HG03378 (cell line): ENCODE measurements around the gene MMP1.

Experiments used
- ATAC-seq: cut with Tn5 transposase; IDR thresholded peaks from one replicate; pipeline ENCODE4 v1.9.1; 2021; ENCODE audit warnings: mild to moderate bottlenecking, moderate library complexity; ENCODE audit not compliant: unreplicated experiment

MMP1 gene

DNA sequence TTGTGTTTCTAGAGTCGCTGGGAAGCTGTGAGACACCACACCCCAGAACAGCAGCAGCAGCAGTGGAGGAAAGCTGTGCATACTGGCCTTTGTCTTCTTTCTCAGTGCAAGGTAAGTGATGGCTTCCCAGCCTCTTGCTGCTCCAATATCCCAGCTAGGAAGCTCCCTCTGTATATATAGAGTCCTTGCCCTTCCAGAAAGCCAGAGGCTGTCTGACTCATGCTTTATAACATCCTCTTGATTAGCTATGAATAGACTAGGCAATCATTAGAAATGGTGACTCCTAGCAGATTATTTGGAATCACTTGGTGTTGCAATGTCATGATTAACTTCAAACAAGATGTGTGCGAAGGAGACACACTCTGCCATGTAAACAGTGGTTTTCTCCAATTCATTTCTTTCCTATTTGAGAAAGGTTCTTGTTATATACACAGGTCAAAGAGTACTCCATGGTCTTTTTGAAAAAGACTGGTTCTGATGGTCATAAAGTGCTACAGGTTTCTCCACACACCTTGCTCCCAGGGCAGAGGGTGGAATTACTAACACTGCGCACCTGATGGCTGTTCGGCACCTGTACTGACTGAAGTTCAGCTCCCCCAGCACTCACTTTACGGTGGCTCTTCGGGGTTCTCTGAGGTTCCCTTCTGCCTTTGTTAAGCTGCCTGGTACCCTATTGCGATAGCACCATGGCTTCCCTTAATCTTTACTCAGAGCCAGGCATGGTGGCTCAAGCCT is at the start of gene MMP1:
Gene MMP1, minus strand, starts transcription at position 149 of the 735 bp plus-strand sequence. Its CDS starts 68 bp downstream, at position 81.
- ATAC-seq = no peak

- no peak for ATAC-seq
These were observed 48.3 kb upstream of the MMP1 start for GRCh38 chr11:102846292-102846691.

GRCh38 chr11:102843489-102843888 is 45.5 kb upstream of the MMP1 start, which contains the start of gene MMP3:
Gene MMP3 (minus strand): TSS chr11:102843609. CDS start chr11:102843546, 63 bp downstream.
- ATAC-seq = no peak

DNA sequence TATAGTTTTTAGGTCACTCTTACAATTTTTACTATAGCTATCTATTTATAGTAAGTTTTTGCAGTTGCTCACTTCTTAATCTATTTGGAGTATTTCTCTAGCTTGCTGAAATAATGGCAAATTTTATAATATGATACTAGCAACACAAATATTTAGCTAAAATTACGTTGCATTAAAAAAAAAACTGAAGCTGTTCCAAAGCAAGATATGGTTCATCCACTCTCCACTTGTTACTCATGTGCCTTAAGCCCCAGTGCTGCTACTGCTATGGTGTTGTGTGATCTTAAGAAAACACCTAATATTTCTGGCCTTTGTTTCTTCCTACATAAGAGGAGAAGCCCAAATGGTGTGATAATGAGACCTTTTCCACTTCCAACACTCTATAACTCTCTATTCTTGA is 45.0 kb upstream of the MMP1 start:
- no peak for ATAC-seq

DNA sequence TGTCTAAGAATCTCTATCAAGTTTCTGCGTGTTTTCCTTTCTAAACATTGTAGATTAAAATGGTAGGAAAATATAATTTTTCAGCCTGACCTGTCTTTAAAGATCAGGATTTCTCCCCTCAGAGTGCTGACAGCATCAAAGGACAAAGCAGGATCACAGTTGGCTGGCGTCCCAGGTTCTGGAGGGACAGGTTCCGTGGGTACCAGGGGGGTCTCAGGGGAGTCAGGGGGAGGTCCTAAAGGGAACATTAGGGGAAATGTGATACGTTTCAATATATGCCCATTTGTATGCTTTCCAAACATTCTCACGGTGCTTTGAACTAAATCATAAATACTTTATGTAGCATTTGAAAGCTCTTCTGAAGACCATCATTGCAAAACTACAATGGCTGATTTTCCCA is 42.1 kb upstream of the MMP1 start:
- no peak for ATAC-seq

DNA sequence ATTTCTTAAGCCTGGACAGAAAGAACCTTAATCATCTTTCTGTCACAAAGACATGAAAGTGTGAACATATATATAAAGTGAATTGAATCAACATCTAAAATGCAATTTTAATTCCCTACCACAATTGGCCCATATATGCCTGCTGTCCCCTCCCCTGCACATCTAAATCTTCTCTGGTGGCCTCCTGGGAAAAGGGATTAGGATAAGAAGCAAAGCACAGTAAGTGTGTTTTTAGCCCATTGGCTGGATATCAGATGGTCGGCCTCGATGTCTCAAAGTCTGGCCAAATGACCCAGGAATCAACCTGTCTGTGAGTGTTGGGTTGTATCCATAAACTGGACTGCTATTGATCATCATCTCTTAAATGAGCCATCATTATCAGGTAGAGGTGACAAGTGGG is 39.7 kb upstream of the MMP1 start:
- no peak for ATAC-seq

GRCh38 chr11:102837156-102837555 is 39.2 kb upstream of the MMP1 start:
- no peak for ATAC-seq

DNA sequence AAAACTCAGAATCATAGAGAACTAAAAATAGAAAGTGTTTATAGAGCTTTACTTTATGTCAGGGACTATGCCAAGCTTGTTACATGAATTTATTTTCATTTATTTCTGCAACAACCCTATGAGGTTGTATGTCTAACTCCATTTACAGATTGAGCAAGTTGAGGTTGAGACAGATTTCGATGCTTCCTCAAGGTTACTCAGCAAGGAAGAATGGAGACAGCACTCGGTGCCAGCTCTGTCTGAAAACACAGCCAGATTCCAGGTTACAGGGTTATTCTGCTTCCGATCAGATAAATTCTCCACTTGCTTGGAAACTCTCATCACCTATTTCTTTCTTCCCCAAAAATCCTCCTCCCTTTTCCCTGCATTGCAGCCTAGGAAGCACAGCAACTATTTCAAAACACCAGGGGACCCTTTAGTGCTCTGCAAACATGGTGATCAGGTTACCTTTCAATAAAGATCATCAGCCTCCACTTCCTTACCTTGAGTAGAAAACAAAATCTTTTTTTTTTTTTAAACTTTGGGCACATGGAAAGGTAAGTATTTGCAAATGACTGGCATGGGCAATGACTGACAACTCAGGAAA is 38.4 kb upstream of the MMP1 start:
- no peak for ATAC-seq

GRCh38 chr11:102833731-102834130 is 35.8 kb upstream of the MMP1 start:
- ATAC-seq = no peak

DNA sequence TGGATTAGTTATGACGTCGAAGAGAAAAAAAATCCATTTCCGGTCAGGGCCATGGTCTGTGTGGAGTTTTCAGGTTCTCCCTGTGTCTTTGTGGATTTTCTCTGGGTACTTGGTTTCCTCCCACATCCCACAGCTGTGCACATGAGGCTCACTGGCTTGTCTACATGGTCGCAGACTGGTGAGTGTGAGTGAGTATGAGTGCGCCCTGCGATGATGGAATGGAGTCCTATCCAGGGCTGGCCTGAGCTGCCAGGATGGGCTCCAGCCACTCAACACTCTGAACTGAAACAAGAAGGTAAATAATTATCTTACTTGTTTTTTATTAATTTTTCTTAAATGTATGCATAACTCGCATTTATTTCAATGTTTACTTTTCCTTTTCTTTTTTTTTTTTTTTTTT is 34.7 kb upstream of the MMP1 start:
- ATAC-seq = no peak

DNA sequence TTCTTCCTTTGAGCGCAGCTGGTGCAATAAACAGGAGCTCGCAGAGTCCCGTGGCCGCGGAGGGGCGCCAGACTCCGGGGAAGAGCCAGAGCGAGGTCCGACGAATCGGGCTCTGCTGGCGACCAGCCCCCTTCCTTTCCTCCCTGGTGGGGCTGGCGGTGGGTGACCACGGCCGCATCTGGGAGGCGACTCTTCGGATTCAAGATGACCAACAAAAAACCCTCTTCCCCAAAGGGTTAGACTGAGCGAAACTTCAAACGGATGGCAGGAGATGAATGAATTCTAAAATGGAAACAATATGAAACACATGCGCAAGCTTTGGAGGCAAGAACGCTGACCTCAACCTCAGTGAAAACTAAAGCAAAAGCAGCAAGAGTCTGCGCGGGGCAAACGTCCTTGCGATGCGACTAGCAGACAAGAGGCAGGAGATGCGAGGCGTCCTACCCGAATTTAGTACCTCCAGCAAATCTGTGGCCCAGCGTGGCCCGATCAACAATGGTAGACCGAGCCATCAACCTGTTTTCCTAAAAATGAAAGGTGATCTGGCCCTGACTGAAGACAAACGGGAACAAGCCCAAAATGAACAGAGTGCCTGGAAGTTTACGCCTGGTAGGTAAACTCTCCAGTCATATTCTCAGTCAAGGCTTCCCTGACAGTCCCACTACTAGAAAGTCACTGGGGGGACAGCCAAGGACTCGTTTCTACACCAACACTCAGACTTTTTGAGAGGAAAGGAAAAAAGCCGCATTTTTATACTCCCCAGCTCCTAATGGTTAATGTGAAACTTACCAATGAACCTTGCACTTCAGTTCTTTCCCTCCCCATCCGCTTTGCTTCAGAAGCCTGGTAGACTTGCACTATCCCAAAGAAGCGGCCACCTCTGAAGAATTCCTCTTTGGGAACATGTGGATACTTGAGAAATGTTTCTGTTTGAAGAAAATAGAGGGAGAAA is 33.8 kb upstream of the MMP1 start:
- no peak for ATAC-seq

DNA sequence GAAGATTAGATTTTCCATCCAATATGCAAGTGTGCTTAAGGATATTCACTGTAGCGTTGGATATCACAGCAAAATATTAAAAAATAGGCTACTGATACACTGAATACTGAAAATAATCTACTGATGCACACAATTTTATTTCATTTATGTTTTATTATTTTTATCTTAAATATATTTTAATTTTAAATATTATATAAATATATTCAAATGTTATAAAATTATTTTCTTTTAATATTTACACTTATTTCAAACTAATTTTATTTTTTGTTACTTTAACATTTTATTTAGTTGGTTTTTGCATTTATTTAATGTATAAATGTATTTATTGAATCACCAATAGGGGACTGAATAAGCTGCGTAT is 33.1 kb upstream of the MMP1 start:
- no peak for ATAC-seq

- no peak for ATAC-seq
These were observed 32.2 kb upstream of the MMP1 start for GRCh38 chr11:102830001-102830727.

- no peak for ATAC-seq
These were observed 31.5 kb upstream of the MMP1 start for GRCh38 chr11:102829316-102830000.

- ATAC-seq = no peak
These were observed 26.6 kb upstream of the MMP1 start for GRCh38 chr11:102824556-102824955.

DNA sequence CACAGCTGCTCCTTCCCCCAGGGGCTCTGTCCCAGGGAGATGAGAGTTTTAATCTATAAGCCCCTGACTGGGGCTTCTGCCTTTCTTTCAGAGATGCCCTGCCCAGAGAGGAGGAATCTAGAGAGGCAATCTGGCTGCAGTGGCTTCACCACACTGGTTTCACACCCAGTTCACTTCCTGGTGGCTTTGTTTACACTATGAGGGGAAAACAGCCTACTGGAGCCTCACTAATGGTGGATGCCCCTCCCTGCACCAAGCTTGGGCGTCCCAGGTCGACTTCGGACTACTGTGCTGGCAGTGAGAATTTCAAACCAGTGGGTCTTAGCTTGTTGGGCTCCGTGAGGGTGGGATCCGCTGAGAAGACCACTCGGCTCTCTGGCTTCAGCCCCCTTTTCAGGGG is 21.5 kb upstream of the MMP1 start:
- no peak for ATAC-seq

- ATAC-seq = no peak
These were observed 15.5 kb upstream of the MMP1 start for GRCh38 chr11:102813484-102813883.

GRCh38 chr11:102812188-102812587 is 14.2 kb upstream of the MMP1 start:
- ATAC-seq = no peak

- no peak for ATAC-seq
These were observed 13.1 kb upstream of the MMP1 start for GRCh38 chr11:102810950-102811660.

DNA sequence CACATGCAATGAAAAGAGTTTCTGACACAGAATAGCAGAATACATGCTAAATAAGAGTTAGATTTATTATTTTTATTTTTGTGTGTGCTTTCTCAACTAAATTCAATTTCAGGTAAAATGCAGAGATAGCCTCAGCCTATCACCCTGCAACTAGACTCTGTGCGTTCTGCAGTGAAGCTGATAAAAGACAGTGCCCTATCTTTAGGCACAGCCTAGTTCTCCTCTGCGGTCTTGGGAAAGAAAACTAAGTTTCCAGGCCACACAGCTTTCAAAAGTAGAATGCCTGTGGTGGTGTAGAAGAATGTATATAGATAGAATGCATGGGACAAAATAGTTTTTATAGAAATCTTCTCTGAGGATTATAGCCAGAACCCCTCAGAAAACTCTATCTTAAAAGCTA is 12.0 kb upstream of the MMP1 start:
- no peak for ATAC-seq
